Activated naive CD8-positive, alpha-beta T cell treated with anti-CD3 and anti-CD28 coated beads, Interleukin-2, amount 10 ng/mL, durations not matched to agents 7 days and 5 days (primary cell): ENCODE measurements around the gene CAMK2A. TPM values are rescaled to one million over a fixed set of nuclear protein-coding genes. Genes with fewer than 3 reads are reported as not detected.
"Not testable (repeated sequence)": the region's sequence is repeated elsewhere in the genome, so short reads cannot be mapped to it uniquely, and the experiment has no call there.

ENCODE experiments used
- ATAC-seq: fragments of 150-1000 bp; cut with Tn5 transposase; one replicate; pipeline ENCODE4 v1.10.0; 2021; ENCODE audit warnings: low read depth, moderate library complexity
- POLR2A ChIA-PET: fragments of 350-600 bp; sonication (Branson Sonifier 250); formaldehyde crosslinking; loops from one replicate; lab custom pipeline; 2021; ENCODE audit warnings: antibody characterized with exemption; lab: Charles Lee
- DNase-seq: peaks from one replicate; pipeline ENCODE4 v3.0.0; 2021
- H3K27ac Mint-ChIP-seq: one replicate; pipeline ENCODE4 v1.8.0; 2022; ENCODE audit warnings: mild to moderate bottlenecking, mixed read lengths
- H3K27me3 Mint-ChIP-seq: one replicate; pipeline ENCODE4 v1.8.0; 2022; ENCODE audit warnings: mild to moderate bottlenecking, moderate library complexity, mixed read lengths
- H3K36me3 Mint-ChIP-seq: one replicate; pipeline ENCODE4 v1.8.0; 2021; ENCODE audit warnings: mild to moderate bottlenecking, mixed read lengths
- H3K4me1 Mint-ChIP-seq: one replicate; pipeline ENCODE4 v1.8.0; 2021; ENCODE audit warnings: mixed read lengths
- H3K4me3 Mint-ChIP-seq: one replicate; pipeline ENCODE4 v1.8.0; 2022; ENCODE audit warnings: mild to moderate bottlenecking, moderate library complexity, mixed read lengths
- H3K9me3 Mint-ChIP-seq: one replicate; pipeline ENCODE4 v1.8.0; 2021; ENCODE audit warnings: mixed read lengths
- total RNA-seq, 2 experiments: library from RNA; stranded (reverse); gene quantifications; one replicate each; pipeline ENCODE4 v1.2.3, GENCODE V29; 2021

Gene CAMK2A
- total RNA-seq, 2 experiments from 2014 or later = not detected

DNA sequence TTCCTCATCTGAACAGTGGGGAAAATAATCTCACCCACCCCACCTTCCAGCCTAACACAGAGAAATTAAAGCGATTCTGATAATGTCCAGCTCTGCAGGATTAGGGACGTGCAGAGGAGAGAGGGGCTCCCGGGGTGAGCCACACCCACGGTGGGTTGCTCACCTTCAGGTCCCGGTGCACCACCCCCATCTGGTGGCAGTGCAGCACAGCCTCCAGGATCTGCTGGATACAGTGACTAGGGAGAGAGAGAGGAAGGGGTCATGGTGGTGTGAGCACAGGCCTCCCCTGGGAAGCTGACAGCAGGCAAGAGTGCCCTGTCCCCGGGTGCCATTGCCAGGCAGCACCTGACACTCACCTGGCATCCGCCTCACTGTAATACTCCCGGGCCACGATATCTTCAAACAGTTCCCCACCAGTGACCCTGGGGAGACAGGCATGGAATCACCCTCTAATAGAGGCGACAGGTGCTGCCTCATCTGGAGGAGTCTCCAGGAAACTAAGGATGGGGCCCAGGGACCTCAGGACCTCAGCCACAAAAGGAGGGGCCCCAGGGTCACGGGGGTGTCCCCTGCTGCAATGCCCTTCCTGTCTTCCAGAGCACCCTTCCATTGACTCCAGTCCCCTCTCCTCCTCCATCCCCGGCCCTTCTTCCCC, 33.0 kb downstream of the CAMK2A start:
- peaks cover 2% of the 10 kb centered on the region for H3K4me1 Mint-ChIP-seq
- H3K4me3 Mint-ChIP-seq = no peak overlapping the region
- H3K27me3 Mint-ChIP-seq = no peaks in the 10 kb centered on the region
- POLR2A ChIA-PET = no interaction called here
- DNase-seq (no peak), ATAC-seq (no peak)
- H3K9me3 Mint-ChIP-seq = no peaks in the 10 kb centered on the region
- no peaks in the 10 kb centered on the region for H3K36me3 Mint-ChIP-seq
- no peak overlapping the region for H3K27ac Mint-ChIP-seq

DNA sequence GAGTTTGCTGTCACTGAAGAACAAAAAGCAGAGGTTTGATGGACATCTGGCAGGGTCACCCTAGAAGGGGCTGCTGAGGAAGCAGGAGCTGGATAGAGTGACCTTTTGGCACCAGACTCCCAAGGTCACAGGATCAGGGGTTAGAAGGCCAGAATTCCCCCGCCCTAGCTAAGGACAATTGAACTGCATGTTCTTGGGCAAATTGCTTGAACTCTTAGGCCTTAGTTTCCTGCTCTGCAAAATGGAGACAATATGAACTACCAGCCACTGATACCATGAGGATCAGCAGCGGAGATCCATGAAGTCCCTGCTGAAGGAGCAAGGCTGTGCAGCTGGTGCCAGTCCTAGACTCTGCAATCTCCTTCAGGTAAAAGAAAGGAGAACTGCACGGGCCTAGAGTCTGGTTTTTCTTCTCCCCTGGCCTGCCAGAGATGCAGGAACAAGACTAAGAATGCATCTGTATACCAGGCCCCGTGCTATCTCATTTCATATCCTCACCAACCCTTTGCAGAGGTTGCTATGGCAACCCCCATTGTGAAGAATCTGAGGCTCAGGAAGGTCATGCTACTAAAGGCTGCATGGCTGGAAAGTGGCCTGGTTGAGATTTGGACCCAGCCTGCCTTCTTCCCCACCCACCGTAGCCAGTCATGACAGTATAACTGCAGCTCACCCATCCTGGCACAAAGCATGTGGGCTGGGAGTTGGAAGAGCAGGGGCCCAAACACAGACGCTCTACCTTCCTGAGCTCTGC, 33.7 kb downstream of the CAMK2A start:
- no peaks in the 10 kb centered on the region for H3K27me3 Mint-ChIP-seq
- DNase-seq = no peak
- H3K36me3 Mint-ChIP-seq = no peaks in the 10 kb centered on the region
- no peak overlapping the region for H3K27ac Mint-ChIP-seq
- H3K4me3 Mint-ChIP-seq = no peak overlapping the region
- H3K4me1 Mint-ChIP-seq = peaks cover 2% of the 10 kb centered on the region
- POLR2A ChIA-PET = no interaction called here
- ATAC-seq = no peak
- no peaks in the 10 kb centered on the region for H3K9me3 Mint-ChIP-seq

DNA sequence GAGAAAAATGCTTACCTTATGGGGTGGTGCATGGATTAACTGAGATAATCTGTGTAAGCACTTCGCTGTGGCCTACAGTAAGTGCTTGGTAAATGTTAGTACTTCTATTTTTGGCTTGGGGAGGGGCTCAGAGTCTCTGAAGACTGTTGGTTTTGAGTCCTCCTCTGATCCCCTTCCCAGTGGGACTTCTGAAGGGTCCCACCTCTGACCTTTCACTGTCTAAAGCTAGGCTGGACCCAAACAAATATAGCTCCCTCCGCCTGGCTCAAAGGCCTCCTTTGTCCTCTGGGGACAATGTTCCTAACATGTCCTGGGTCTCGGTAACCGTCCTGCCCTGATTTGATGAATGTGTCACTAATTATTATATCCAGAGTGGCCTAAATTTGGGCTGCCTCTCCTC, 34.8 kb downstream of the CAMK2A start:
- Mint-ChIP-seq H3K9me3 (no peaks in the 10 kb centered on the region), H3K27ac (no peak overlapping the region), H3K36me3 (no peaks in the 10 kb centered on the region), H3K4me1 (peaks cover 2% of the 10 kb centered on the region), H3K27me3 (no peaks in the 10 kb centered on the region), H3K4me3 (no peak overlapping the region)
- DNase-seq (no peak), ATAC-seq (no peak)
- POLR2A ChIA-PET = no interaction called here

DNA sequence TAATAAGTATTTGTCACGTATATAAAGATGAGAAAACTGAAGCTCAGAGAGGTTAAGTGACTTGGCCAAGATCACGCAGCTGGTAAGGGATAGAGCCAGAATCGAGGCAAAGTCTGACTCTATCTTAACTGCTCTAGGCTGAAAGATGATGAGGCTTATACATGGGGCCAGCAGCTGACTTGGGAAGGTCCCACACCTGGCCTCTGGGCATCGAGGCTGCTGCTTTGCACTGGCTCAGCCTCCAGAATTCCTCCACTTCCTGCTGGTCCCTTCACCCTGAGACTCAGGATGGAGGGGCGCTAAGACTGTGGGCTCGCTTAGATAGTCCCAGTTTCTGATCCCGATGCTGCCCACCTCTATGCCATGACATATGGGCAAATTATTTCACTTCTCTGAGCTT, 35.2 kb downstream of the CAMK2A start:
- ATAC-seq = no peak
- DNase-seq = no peak
- no peaks in the 10 kb centered on the region for H3K27me3 Mint-ChIP-seq
- H3K36me3 Mint-ChIP-seq = no peaks in the 10 kb centered on the region
- peaks cover 2% of the 10 kb centered on the region for H3K4me1 Mint-ChIP-seq
- POLR2A ChIA-PET = no interaction called here
- no peaks in the 10 kb centered on the region for H3K9me3 Mint-ChIP-seq
- H3K27ac Mint-ChIP-seq = no peak overlapping the region
- no peak overlapping the region for H3K4me3 Mint-ChIP-seq

DNA sequence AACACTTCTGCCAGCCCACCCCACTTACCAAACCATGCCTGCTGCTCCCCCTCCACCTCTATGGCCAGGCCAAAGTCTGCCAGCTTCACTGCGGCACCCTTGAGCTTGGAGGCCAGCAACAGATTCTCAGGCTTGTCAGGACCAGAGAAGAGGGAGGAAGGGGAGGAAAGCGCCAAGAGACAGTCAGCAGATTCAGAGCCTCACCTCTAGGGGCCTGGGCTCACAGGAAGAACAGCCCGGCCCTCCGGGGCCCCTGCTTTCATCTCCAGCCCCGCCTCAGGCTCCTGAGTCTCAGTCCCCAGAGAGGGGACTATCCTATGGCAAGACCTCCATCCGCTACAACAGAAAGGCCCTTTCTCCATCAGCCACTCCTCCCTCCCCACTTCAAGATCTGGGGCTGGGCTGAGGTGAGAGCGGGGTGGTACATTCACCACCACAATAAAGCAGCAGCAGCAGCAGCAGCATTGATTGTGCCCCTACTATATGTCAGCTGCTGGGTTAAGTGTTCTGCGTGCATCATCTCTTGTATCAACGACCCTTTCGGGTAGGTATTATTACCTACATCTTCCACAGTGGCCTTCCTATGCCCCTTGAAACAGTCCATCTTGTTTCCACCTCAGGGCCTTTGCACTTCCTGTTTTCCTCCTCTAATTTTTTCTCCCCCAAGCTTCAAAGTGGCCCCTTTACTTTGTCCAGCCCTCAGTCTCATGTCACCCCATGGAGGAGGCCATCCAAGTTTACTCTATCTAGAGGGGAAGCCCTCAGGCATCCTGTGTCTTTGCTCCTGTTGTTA, 36.0 kb downstream of the CAMK2A start:
- Mint-ChIP-seq H3K27me3 (no peaks in the 10 kb centered on the region), H3K36me3 (no peaks in the 10 kb centered on the region), H3K4me1 (peaks cover 2% of the 10 kb centered on the region), H3K27ac (peak overlapping the region; percentile 30), H3K4me3 (no peak overlapping the region), H3K9me3 (no peaks in the 10 kb centered on the region)
- ATAC-seq = no peak
- POLR2A ChIA-PET = no interaction called here
- no peak for DNase-seq

DNA sequence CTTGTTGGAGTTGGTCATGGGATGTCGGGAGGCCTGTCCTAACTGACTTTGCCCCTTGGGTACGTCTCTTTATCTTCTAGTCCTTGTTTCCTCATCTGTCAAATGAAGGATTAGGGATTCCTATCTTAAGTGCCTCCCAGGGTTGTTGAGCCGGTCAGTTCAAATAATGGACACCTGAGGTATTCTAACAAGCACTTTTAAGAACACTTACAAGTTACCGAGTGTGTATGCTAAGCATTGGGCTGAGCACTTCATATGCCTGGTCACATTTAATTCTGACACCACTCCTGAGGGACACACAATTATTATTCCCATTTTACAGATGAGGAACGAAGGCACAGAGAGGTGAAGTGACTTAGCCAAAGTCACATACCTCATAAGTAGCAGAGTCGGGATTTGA, 37.1 kb downstream of the CAMK2A start:
- Mint-ChIP-seq H3K9me3 (no peaks in the 10 kb centered on the region), H3K4me1 (peaks cover 2% of the 10 kb centered on the region), H3K27ac (no peak overlapping the region), H3K4me3 (no peak overlapping the region), H3K36me3 (no peaks in the 10 kb centered on the region), H3K27me3 (no peaks in the 10 kb centered on the region)
- DNase-seq (no peak), ATAC-seq (no peak)
- POLR2A ChIA-PET = no interaction called here

DNA sequence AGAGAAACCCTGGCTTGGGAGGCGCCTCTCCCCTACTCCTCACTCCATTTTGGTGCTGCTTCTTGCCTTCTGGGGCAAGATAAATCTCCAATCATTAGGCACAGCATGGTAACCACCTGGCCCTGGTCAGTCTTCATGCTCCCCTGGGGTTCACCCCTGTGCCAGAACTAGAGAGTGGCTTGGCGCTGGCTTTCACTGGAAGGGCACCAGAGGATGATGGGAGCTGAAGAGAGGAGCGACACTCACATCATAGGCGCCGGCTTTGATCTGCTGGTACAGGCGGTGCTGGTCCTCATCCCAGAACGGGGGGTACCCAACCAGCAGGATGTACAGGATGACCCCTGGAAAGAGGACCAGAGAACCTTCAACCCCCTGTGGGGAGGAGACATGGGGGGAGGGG, 38.1 kb downstream of the CAMK2A start:
- H3K4me3 Mint-ChIP-seq = no peak overlapping the region
- H3K4me1 Mint-ChIP-seq = peaks cover 2% of the 10 kb centered on the region
- DNase-seq (no peak), ATAC-seq (no peak)
- H3K27ac Mint-ChIP-seq = no peak overlapping the region
- H3K36me3 Mint-ChIP-seq = no peaks in the 10 kb centered on the region
- H3K9me3 Mint-ChIP-seq = no peaks in the 10 kb centered on the region
- POLR2A ChIA-PET = interaction anchor here (0.6 kb wide), 1 partner anchor 182 kb away, joined by 4 read pairs; no protein-coding TSS in a partner anchor
- H3K27me3 Mint-ChIP-seq = no peaks in the 10 kb centered on the region

DNA sequence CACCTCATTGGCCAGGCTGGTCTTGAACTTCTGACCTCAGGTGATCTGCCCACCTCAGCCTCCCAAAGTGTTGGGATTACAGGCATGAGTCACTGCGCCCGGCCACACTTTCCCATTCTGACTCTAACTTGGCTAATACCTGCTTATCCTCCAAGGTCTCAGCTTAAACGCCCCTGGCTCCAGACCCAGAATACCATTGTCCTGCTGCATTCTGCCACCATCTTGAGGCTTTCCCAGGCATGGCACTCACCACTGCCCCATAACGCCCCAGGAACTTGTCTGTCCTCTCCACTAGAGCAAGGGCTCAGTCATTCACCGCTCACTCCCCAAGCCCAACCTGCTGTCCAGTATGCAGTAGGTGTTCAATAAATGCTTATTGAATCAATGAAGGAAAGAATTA, 39.8 kb downstream of the CAMK2A start:
- DNase-seq = no peak
- no peaks in the 10 kb centered on the region for H3K9me3 Mint-ChIP-seq
- no peaks in the 10 kb centered on the region for H3K36me3 Mint-ChIP-seq
- no peaks in the 10 kb centered on the region for H3K27me3 Mint-ChIP-seq
- peaks cover 2% of the 10 kb centered on the region for H3K4me1 Mint-ChIP-seq
- no peak for ATAC-seq
- no peak overlapping the region for H3K4me3 Mint-ChIP-seq
- no peak overlapping the region for H3K27ac Mint-ChIP-seq
- POLR2A ChIA-PET = interaction anchor here (0.7 kb wide), 1 partner anchor 28 kb away, joined by 3 read pairs; no protein-coding TSS in a partner anchor

DNA sequence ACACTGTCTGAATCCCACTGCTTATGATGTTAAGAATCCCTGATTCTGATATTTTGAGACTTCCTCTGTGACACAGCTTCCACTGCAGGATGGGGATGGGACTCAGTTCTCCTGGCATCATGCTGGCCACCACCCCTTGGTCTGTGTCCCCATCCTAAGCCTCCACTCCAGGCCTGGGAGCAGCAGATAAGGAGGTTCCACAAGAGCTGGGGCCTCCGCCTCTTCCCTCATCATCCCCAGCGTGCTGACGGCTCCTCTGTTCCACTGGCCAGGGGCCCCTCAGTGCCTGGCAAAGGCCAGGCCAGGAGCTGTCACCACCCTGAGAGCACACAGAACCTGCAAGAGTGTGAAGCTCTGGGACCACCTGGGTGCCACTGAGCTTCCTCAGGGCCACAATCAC, 40.6 kb downstream of the CAMK2A start:
- POLR2A ChIA-PET = no interaction called here
- no peak overlapping the region for H3K4me3 Mint-ChIP-seq
- H3K27me3 Mint-ChIP-seq = peaks cover 2% of the 10 kb centered on the region
- no peak for ATAC-seq
- no peaks in the 10 kb centered on the region for H3K9me3 Mint-ChIP-seq
- DNase-seq = no peak
- peaks cover 2% of the 10 kb centered on the region for H3K4me1 Mint-ChIP-seq
- H3K27ac Mint-ChIP-seq = no peak overlapping the region
- H3K36me3 Mint-ChIP-seq = no peaks in the 10 kb centered on the region

DNA sequence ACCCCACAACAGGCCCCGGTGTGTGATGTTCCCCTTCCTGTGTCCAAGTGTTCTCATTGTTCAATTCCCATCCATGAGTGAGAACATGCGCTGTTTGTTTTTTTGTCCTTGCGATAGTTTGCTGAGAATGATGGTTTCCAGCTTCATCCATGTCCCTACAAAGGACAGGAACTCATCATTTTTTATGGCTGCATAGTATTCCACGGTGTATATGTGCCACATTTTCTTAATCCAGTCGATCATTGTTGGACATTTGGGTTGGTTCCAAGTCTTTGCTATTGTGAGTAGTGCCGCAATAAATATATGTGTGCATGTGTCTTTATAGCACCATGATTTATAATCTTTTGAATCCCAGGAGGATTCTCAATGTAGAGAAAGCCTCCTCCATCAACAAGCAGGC, 41.1 kb downstream of the CAMK2A start:
- H3K9me3 Mint-ChIP-seq, POLR2A ChIA-PET, H3K27me3 Mint-ChIP-seq, H3K27ac Mint-ChIP-seq, H3K36me3 Mint-ChIP-seq, H3K4me3 Mint-ChIP-seq, DNase-seq, H3K4me1 Mint-ChIP-seq, ATAC-seq: not testable (repeated sequence)

DNA sequence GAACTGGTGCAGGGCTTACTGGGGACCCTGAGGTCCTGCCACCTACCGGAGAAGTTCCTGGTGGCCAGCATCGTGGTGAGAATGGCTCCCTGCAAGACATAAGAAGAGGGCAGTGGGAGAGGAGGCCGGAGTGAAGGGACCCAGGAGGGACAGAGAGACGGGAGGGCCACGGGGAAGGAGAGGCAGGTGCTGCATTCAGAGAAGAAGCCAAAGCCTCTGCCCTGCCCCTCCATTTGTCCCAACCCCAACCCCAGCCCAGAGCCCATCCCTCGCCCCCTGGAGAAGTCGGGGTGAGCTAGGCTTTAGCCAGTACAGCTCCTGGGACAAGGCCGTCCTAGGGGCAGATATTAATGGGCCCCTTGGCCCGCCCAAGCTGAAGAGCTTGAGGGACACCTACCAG, 41.8 kb downstream of the CAMK2A start:
- Mint-ChIP-seq H3K9me3 (no peaks in the 10 kb centered on the region), H3K27ac (no peak overlapping the region), H3K36me3 (no peaks in the 10 kb centered on the region), H3K27me3 (peaks cover 2% of the 10 kb centered on the region), H3K4me1 (no peaks in the 10 kb centered on the region), H3K4me3 (no peak overlapping the region)
- no peak for DNase-seq
- POLR2A ChIA-PET = no interaction called here
- no peak for ATAC-seq

DNA sequence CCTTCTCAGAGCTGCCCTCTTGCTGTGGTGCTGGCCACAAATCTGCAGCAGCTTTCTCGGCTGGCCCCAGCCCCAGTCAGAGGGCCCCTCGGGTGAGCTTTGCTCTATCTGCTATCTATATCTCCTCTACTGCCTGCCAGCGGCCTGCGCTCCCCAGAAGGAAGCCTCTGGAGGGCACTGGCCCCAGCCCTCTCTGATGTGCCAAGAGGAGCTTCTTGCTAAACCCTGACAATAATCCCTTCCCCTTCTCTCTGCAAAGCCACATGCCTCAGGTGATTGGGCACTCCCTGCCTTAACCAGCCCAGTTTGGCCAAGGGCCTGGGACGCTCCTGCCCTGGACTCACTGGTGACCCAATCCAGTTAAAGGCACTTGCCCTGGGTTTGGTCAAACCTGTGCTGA, 42.7 kb downstream of the CAMK2A start:
- Mint-ChIP-seq H3K9me3 (no peaks in the 10 kb centered on the region), H3K36me3 (no peaks in the 10 kb centered on the region), H3K27me3 (peaks cover 2% of the 10 kb centered on the region), H3K4me1 (no peaks in the 10 kb centered on the region), H3K27ac (no peak overlapping the region), H3K4me3 (no peak overlapping the region)
- ATAC-seq (no peak), DNase-seq (no peak)
- POLR2A ChIA-PET = no interaction called here

DNA sequence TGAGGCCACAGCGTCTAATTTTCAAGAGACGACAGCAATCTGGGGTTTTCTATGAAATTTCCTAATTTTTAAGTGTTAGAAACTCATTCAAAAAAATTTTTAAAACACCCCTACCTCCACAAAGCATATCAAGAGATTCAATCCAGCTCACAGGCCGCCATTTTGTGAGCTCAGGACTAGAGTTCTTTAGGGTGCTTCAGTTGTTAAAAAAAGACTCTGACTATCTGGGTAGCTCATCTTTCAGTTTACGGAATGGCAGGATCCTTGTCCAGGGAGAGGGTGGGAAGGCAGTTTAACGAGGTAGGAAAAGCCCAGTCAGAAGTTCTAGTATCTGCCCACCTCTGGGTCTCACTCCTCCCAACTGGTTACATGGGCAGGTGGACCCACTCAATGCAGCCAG, 43.1 kb downstream of the CAMK2A start:
- H3K27ac Mint-ChIP-seq = no peak overlapping the region
- H3K4me1 Mint-ChIP-seq = no peaks in the 10 kb centered on the region
- POLR2A ChIA-PET = no interaction called here
- ATAC-seq = no peak
- no peaks in the 10 kb centered on the region for H3K9me3 Mint-ChIP-seq
- peaks cover 2% of the 10 kb centered on the region for H3K27me3 Mint-ChIP-seq
- H3K36me3 Mint-ChIP-seq = no peaks in the 10 kb centered on the region
- no peak overlapping the region for H3K4me3 Mint-ChIP-seq
- no peak for DNase-seq
